HG03460 (cell line): ENCODE results near the gene FAM184A.

Experiments
- ATAC-seq: cut with Tn5 transposase; IDR thresholded peaks from one replicate; pipeline ENCODE4 v1.9.1; 2021; ENCODE audit not compliant: unreplicated experiment

FAM184A gene

GRCh38 chr6:118970866-118971265 lies 107.6 kb downstream of the FAM184A start:
- ATAC-seq = no peak

- ATAC-seq = no peak
Observed at GRCh38 chr6:118968416-118968815, 110.0 kb downstream of the FAM184A start.

GRCh38 chr6:118967239-118967638 lies 111.2 kb downstream of the FAM184A start:
- no peak for ATAC-seq

- no peak for ATAC-seq
Observed at GRCh38 chr6:118965843-118966370, 112.6 kb downstream of the FAM184A start.

- ATAC-seq = no peak
Observed at GRCh38 chr6:118965371-118965770, 113.1 kb downstream of the FAM184A start.

GRCh38 chr6:118963003-118963402 lies 115.5 kb downstream of the FAM184A start:
- no peak for ATAC-seq

- ATAC-seq = no peak
Observed at GRCh38 chr6:118959903-118960302, 118.6 kb downstream of the FAM184A start.

- no peak for ATAC-seq
Observed at GRCh38 chr6:118953391-118953790, 125.1 kb downstream of the FAM184A start.

- ATAC-seq = no peak
Observed at GRCh38 chr6:118952683-118953082, 125.8 kb downstream of the FAM184A start.

GRCh38 chr6:118945217-118945616 lies 133.2 kb downstream of the FAM184A start:
- no peak for ATAC-seq

- ATAC-seq = no peak
Observed at GRCh38 chr6:118940770-118941169, 137.7 kb downstream of the FAM184A start.

GRCh38 chr6:118939683-118940082 lies 138.8 kb downstream of the FAM184A start:
- no peak for ATAC-seq

GRCh38 chr6:118935978-118936703 lies 142.3 kb downstream of the FAM184A start:
- ATAC-seq = no peak

- ATAC-seq = peak; percentile 3
Observed at GRCh38 chr6:118935331-118935668, 143.2 kb downstream of the FAM184A start.

GRCh38 chr6:118934461-118935330 lies 143.8 kb downstream of the FAM184A start, which contains the start of gene MCM9:
MCM9 (minus strand) TSS chr6:118935159; CDS start chr6:118931723, 3,436 bp downstream.
- ATAC-seq = peak; percentile 92

- ATAC-seq = no peak
Observed at GRCh38 chr6:118933855-118934460, 144.5 kb downstream of the FAM184A start.

GRCh38 chr6:118932421-118932820 lies 146.0 kb downstream of the FAM184A start:
- no peak for ATAC-seq

- ATAC-seq = no peak
Observed at GRCh38 chr6:118931436-118931835, 147.0 kb downstream of the FAM184A start.

GRCh38 chr6:118930680-118931079 lies 147.8 kb downstream of the FAM184A start:
- no peak for ATAC-seq

- no peak for ATAC-seq
Observed at GRCh38 chr6:118923035-118923434, 155.4 kb downstream of the FAM184A start.

- no peak for ATAC-seq
Observed at GRCh38 chr6:118921084-118921483, 157.4 kb downstream of the FAM184A start.
